ENCODE measurements around the gene APOBR. TPM values are rescaled to one million over a fixed set of nuclear protein-coding genes. Genes with fewer than 3 reads are reported as not detected.

APOBR gene
- total and polyA plus RNA-seq, 10 of the 15 experiments (the other 5 are each of a cell fraction or from before 2014, with no cell fraction given), result 0.04 to 2.5 (median 0.54) TPM; not detected in 1

- TF ChIP-seq, protein P1, sequence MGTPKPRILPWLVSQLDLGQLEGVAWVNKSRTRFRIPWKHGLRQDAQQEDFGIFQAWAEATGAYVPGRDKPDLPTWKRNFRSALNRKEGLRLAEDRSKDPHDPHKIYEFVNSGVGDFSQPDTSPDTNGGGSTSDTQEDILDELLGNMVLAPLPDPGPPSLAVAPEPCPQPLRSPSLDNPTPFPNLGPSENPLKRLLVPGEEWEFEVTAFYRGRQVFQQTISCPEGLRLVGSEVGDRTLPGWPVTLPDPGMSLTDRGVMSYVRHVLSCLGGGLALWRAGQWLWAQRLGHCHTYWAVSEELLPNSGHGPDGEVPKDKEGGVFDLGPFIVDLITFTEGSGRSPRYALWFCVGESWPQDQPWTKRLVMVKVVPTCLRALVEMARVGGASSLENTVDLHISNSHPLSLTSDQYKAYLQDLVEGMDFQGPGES (IDR thresholded peaks at IDR 0.05), result no peak
- TF ChIP-seq IRF4 (IDR thresholded peaks at IDR 0.05; ENCODE audit: low read depth, low read length) (0 out of 2 replicates have a peak, but pooled peaks have one; percentile 65), HDGF (IDR thresholded peaks at IDR 0.05) (peak; percentile 79; the same call in 1 of the 2 replicates), CTCF (IDR thresholded peaks at IDR 0.05 in 2 of 3, conservative IDR thresholded peaks at IDR 0.05 in 1 of 3; ENCODE audit: control insufficient read depth in 2 of 3, extremely low read depth in 1 of 3, insufficient read depth in 1 of 3, low read depth in 3 of 3, low read length in 3 of 3) (no peak), NBN (IDR thresholded peaks at IDR 0.05) (peak; percentile 90; the same call in 1 of the 2 replicates), RELB (IDR thresholded peaks at IDR 0.05; ENCODE audit: low read depth) (peak; percentile 78; the same call in 1 of the 2 replicates), FOS (IDR thresholded peaks at IDR 0.05; ENCODE audit: borderline replicate concordance, extremely low read depth, insufficient read length) (no peak), POLR2A (IDR thresholded peaks at IDR 0.05; ENCODE audit: low read depth, low read length) (peak; percentile 74), MXI1 (IDR thresholded peaks at IDR 0.05; ENCODE audit: low read depth, low read length) (no peak), IKZF1 (conservative IDR thresholded peaks at IDR 0.05) (peak; percentile 91), NR2C1 (IDR thresholded peaks at IDR 0.05) (peak; percentile 39; the same call in 1 of the 2 replicates), SIN3A (IDR thresholded peaks at IDR 0.05; ENCODE audit: low read depth, low read length) (no peak), MAX (IDR thresholded peaks at IDR 0.05; ENCODE audit: low read depth, low read length) (no peak), PAX5 (IDR thresholded peaks at IDR 0.05; ENCODE audit: borderline replicate concordance, low read depth, low read length) (peak; percentile 58), SPI1 (IDR thresholded peaks at IDR 0.05; ENCODE audit: borderline replicate concordance, insufficient read depth, low read depth, low read length) (peak; percentile 72; the same call in 1 of the 2 replicates)
- TF ChIP-seq, protein P2, sequence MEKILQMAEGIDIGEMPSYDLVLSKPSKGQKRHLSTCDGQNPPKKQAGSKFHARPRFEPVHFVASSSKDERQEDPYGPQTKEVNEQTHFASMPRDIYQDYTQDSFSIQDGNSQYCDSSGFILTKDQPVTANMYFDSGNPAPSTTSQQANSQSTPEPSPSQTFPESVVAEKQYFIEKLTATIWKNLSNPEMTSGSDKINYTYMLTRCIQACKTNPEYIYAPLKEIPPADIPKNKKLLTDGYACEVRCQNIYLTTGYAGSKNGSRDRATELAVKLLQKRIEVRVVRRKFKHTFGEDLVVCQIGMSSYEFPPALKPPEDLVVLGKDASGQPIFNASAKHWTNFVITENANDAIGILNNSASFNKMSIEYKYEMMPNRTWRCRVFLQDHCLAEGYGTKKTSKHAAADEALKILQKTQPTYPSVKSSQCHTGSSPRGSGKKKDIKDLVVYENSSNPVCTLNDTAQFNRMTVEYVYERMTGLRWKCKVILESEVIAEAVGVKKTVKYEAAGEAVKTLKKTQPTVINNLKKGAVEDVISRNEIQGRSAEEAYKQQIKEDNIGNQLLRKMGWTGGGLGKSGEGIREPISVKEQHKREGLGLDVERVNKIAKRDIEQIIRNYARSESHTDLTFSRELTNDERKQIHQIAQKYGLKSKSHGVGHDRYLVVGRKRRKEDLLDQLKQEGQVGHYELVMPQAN (conservative IDR thresholded peaks at IDR 0.05), result no peak
- TF ChIP-seq, protein P3, sequence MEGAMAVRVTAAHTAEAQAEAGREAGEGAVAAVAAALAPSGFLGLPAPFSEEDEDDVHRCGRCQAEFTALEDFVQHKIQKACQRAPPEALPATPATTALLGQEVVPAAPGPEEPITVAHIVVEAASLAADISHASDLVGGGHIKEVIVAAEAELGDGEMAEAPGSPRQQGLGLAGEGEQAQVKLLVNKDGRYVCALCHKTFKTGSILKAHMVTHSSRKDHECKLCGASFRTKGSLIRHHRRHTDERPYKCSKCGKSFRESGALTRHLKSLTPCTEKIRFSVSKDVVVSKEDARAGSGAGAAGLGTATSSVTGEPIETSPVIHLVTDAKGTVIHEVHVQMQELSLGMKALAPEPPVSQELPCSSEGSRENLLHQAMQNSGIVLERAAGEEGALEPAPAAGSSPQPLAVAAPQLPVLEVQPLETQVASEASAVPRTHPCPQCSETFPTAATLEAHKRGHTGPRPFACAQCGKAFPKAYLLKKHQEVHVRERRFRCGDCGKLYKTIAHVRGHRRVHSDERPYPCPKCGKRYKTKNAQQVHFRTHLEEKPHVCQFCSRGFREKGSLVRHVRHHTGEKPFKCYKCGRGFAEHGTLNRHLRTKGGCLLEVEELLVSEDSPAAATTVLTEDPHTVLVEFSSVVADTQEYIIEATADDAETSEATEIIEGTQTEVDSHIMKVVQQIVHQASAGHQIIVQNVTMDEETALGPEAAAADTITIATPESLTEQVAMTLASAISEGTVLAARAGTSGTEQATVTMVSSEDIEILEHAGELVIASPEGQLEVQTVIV (IDR thresholded peaks at IDR 0.05; ENCODE audit: borderline replicate concordance, partially characterized antibody), result no peak
Measured at GRCh38 chr16:28494121-28494851, at the start of gene APOBR (continued).

Measured in GM12878 (cell line).